ENCODE results near the gene SOWAHB.

GRCh38 chr4:76904646-76905190, 6.8 kb upstream of the SOWAHB start:
- no peak for TF ChIP-seq CTCF (IDR thresholded peaks at IDR 0.05; ENCODE audit: poor library complexity, severe bottlenecking)
- no peak for TF ChIP-seq EZH2 (IDR thresholded peaks at IDR 0.05; ENCODE audit: borderline replicate concordance, insufficient read depth, low read length, poor library complexity, severe bottlenecking)
- no peak for TF ChIP-seq RAD21 (conservative IDR thresholded peaks at IDR 0.05)
- TF ChIP-seq, protein P1, sequence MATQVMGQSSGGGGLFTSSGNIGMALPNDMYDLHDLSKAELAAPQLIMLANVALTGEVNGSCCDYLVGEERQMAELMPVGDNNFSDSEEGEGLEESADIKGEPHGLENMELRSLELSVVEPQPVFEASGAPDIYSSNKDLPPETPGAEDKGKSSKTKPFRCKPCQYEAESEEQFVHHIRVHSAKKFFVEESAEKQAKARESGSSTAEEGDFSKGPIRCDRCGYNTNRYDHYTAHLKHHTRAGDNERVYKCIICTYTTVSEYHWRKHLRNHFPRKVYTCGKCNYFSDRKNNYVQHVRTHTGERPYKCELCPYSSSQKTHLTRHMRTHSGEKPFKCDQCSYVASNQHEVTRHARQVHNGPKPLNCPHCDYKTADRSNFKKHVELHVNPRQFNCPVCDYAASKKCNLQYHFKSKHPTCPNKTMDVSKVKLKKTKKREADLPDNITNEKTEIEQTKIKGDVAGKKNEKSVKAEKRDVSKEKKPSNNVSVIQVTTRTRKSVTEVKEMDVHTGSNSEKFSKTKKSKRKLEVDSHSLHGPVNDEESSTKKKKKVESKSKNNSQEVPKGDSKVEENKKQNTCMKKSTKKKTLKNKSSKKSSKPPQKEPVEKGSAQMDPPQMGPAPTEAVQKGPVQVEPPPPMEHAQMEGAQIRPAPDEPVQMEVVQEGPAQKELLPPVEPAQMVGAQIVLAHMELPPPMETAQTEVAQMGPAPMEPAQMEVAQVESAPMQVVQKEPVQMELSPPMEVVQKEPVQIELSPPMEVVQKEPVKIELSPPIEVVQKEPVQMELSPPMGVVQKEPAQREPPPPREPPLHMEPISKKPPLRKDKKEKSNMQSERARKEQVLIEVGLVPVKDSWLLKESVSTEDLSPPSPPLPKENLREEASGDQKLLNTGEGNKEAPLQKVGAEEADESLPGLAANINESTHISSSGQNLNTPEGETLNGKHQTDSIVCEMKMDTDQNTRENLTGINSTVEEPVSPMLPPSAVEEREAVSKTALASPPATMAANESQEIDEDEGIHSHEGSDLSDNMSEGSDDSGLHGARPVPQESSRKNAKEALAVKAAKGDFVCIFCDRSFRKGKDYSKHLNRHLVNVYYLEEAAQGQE (IDR thresholded peaks at IDR 0.05; ENCODE audit: borderline replicate concordance): no peak
- no peak for TF ChIP-seq POLR2AphosphoS5 (IDR thresholded peaks at IDR 0.05)
- TF ChIP-seq EP300 (conservative IDR thresholded peaks at IDR 0.05; ENCODE audit: poor library complexity, severe bottlenecking): no peak
- no peak for TF ChIP-seq SMC3 (conservative IDR thresholded peaks at IDR 0.05; ENCODE audit: poor library complexity)
- TF ChIP-seq TAF1 (IDR thresholded peaks at IDR 0.05; ENCODE audit: low read depth): no peak
- TF ChIP-seq MXI1 (conservative IDR thresholded peaks at IDR 0.05; ENCODE audit: poor library complexity, severe bottlenecking): no peak
